IMR-90 (cell line): ENCODE measurements around the gene CFAP43. TPM values are rescaled to one million over a fixed set of nuclear protein-coding genes. Genes with fewer than 3 reads are reported as not detected.

ENCODE experiments used
- ATAC-seq: fragments of 200-7000 bp; cut with Tn5 transposase; 2 replicates; pipeline ENCODE4 v1.9.1; 2020; ENCODE audit warnings: low read depth, mild to moderate bottlenecking, moderate library complexity
- BruUV-seq: library from RNA; stranded (reverse); fragments of 400-500 nt; replicated peaks from 2 replicates; lab custom pipeline; 2021; lab: Mats Ljungman, UMichigan
- CTCF ChIA-PET: fragments of 300-600 bp; formaldehyde crosslinking; extraction: SDS; loops from one replicate; lab custom pipeline; 2021; ENCODE audit warnings: antibody characterized with exemption; lab: Yijun Ruan, JAX
- POLR2A ChIA-PET: fragments of 300-600 bp; sonication (Branson Sonifier 250); formaldehyde crosslinking; loops from one replicate; lab custom pipeline; 2022; ENCODE audit warnings: antibody characterized with exemption; ENCODE audit not compliant: unreplicated experiment; lab: Charles Lee
- DNase-seq: peaks from one replicate; pipeline ENCODE4 v3.0.0; 2013
- H2AFZ ChIP-seq: replicated peaks from 2 replicates; pipeline ENCODE3; 2013; ENCODE audit warnings: low read length, mild to moderate bottlenecking; ENCODE audit not compliant: poor library complexity
- H2AK5ac ChIP-seq: 2 replicates; pipeline ENCODE4 v1.6.1; 2013; ENCODE audit warnings: low read depth, low read length, inconsistent platforms
- H2AK9ac ChIP-seq: replicated peaks from 2 replicates; pipeline ENCODE3; 2013; ENCODE audit warnings: mild to moderate bottlenecking, low read depth, low read length, moderate library complexity; ENCODE audit not compliant: poor library complexity
- H2BK120ac ChIP-seq: 2 replicates; pipeline ENCODE4 v1.6.1; 2013; ENCODE audit warnings: low read depth, low read length, inconsistent platforms
- H2BK15ac ChIP-seq: 3 replicates; pipeline ENCODE4 v1.6.1; 2013; ENCODE audit warnings: low read depth, low read length, inconsistent platforms
- H2BK20ac ChIP-seq: 2 replicates; pipeline ENCODE4 v1.6.1; 2013; ENCODE audit warnings: low read depth, mild to moderate bottlenecking, inconsistent platforms, low read length, moderate library complexity
- H2BK5ac ChIP-seq: 2 replicates; pipeline ENCODE4 v1.6.1; 2013; ENCODE audit warnings: mild to moderate bottlenecking, low read depth, low read length, inconsistent platforms; ENCODE audit not compliant: poor library complexity, severe bottlenecking
- H3K14ac ChIP-seq: replicated peaks from 2 replicates; pipeline ENCODE4 v1.6.1; 2013; ENCODE audit warnings: low read depth, low read length, inconsistent platforms
- H3K18ac ChIP-seq: 2 replicates; pipeline ENCODE4 v1.6.1; 2013; ENCODE audit warnings: low read depth, low read length, control low read depth
- H3K23ac ChIP-seq: 2 replicates; pipeline ENCODE4 v1.6.1; 2013; ENCODE audit warnings: low read depth, low read length, inconsistent platforms
- H3K27ac ChIP-seq: 2 replicates; pipeline ENCODE4 v1.5.1; 2013; ENCODE audit warnings: mild to moderate bottlenecking, control low read depth, low read length; ENCODE audit not compliant: insufficient read depth
- H3K27me3 ChIP-seq: 2 replicates; pipeline ENCODE4 v1.6.1; 2013; ENCODE audit warnings: low read length; ENCODE audit not compliant: control insufficient read depth, insufficient read depth
- H3K36me3 ChIP-seq: 2 replicates; pipeline ENCODE4 v1.6.1; 2013; ENCODE audit warnings: low read length, mixed read lengths; ENCODE audit not compliant: control insufficient read depth, insufficient read depth
- H3K4ac ChIP-seq: 2 replicates; pipeline ENCODE4 v1.6.1; 2013; ENCODE audit warnings: low read depth, low read length, inconsistent platforms
- H3K4me1 ChIP-seq: 2 replicates; pipeline ENCODE4 v1.6.1; 2013; ENCODE audit warnings: low read length, mixed read lengths; ENCODE audit not compliant: control insufficient read depth, insufficient read depth
- H3K4me2 ChIP-seq: 2 replicates; pipeline ENCODE4 v1.6.1; 2013; ENCODE audit warnings: low read depth, mild to moderate bottlenecking, control low read depth, low read length, moderate library complexity
- H3K4me3 ChIP-seq: 2 replicates; pipeline ENCODE4 v1.5.1; 2013; ENCODE audit warnings: low read depth, mild to moderate bottlenecking, control low read depth, low read length, moderate library complexity; ENCODE audit not compliant: insufficient read depth
- H3K56ac ChIP-seq: 2 replicates; pipeline ENCODE4 v1.6.1; 2013; ENCODE audit warnings: low read length, inconsistent platforms; ENCODE audit not compliant: insufficient read depth; ENCODE audit errors: extremely low read depth
- H3K79me1 ChIP-seq, 2 experiments: 2 replicates each; pipeline ENCODE4 v1.6.1; 2013; ENCODE audit warnings: low read length in 2 of 2, inconsistent platforms in 1 of 2, low read depth in 1 of 2
- H3K9ac ChIP-seq: 2 replicates; pipeline ENCODE4 v1.6.1; 2013; ENCODE audit warnings: low read depth, low read length, control low read depth
- H3K9me1 ChIP-seq: 2 replicates; pipeline ENCODE4 v1.6.1; 2013; ENCODE audit warnings: low read length, inconsistent platforms; ENCODE audit not compliant: insufficient read depth
- H3K9me3 ChIP-seq: 2 replicates; pipeline ENCODE4 v1.6.1; 2013; ENCODE audit warnings: low read length; ENCODE audit not compliant: control insufficient read depth, insufficient read depth
- H4K20me1 ChIP-seq: 2 replicates; pipeline ENCODE4 v1.6.1; 2013; ENCODE audit warnings: low read length, inconsistent platforms; ENCODE audit not compliant: insufficient read depth
- H4K5ac ChIP-seq: 2 replicates; pipeline ENCODE4 v1.6.1; 2013; ENCODE audit warnings: mild to moderate bottlenecking, low read depth, low read length, control low read depth
- H4K8ac ChIP-seq, 2 experiments: 2 replicates each; pipeline ENCODE4 v1.6.1; 2013; ENCODE audit warnings: low read depth in 2 of 2, low read length in 2 of 2, control low read depth in 1 of 2, inconsistent platforms in 1 of 2
- H4K91ac ChIP-seq: 2 replicates; pipeline ENCODE4 v1.6.1; 2013; ENCODE audit warnings: low read depth, low read length, inconsistent platforms; ENCODE audit not compliant: insufficient read depth
- BHLHE40 ChIP-seq: fragments of 150-350 bp; IDR thresholded peaks from 2 replicates; pipeline ENCODE4 v1.6.1; 2016; ENCODE audit warnings: mild to moderate bottlenecking, low read depth, low read length
- CEBPB ChIP-seq: IDR thresholded peaks from 2 replicates; pipeline ENCODE4 v1.6.1; 2012; ENCODE audit warnings: low read depth, low read length, improper control_type of control experiment
- CHD1 ChIP-seq: IDR thresholded peaks from 2 replicates; pipeline ENCODE4 v1.6.1; 2012; ENCODE audit warnings: low read depth, low read length, improper control_type of control experiment
- CTCF ChIP-seq: conservative IDR thresholded peaks from 2 replicates; pipeline ENCODE4 v1.5.1; 2012; ENCODE audit warnings: mild to moderate bottlenecking, low read depth, low read length, improper control_type of control experiment
- FOS ChIP-seq: fragments of 150-350 bp; IDR thresholded peaks from 2 replicates; pipeline ENCODE4 v1.6.1; 2016; ENCODE audit warnings: low read depth, low read length
- MAFK ChIP-seq: IDR thresholded peaks from 2 replicates; pipeline ENCODE4 v1.6.1; 2012; ENCODE audit warnings: low read depth, low read length, improper control_type of control experiment
- MAZ ChIP-seq: IDR thresholded peaks from 2 replicates; pipeline ENCODE4 v1.6.1; 2012; ENCODE audit warnings: low read depth, mild to moderate bottlenecking, low read length, improper control_type of control experiment, moderate library complexity, borderline replicate concordance
- MXI1 ChIP-seq: IDR thresholded peaks from 2 replicates; pipeline ENCODE4 v1.6.1; 2012; ENCODE audit warnings: low read depth, mild to moderate bottlenecking, low read length, moderate library complexity, borderline replicate concordance
- NFE2L2 ChIP-seq: fragments of 150-350 bp; IDR thresholded peaks from 2 replicates; pipeline ENCODE4 v1.6.1; 2016; ENCODE audit warnings: low read depth, mild to moderate bottlenecking, low read length
- POLR2A ChIP-seq: IDR thresholded peaks from 2 replicates; pipeline ENCODE4 v1.6.1; 2012; ENCODE audit warnings: mild to moderate bottlenecking, low read depth, low read length
- RAD21 ChIP-seq: IDR thresholded peaks from 2 replicates; pipeline ENCODE4 v1.6.1; 2012; ENCODE audit warnings: low read length, improper control_type of control experiment
- RCOR1 ChIP-seq: IDR thresholded peaks from 2 replicates; pipeline ENCODE4 v1.6.1; 2012; ENCODE audit warnings: mild to moderate bottlenecking, low read length, improper control_type of control experiment; ENCODE audit not compliant: insufficient replicate concordance
- RFX5 ChIP-seq: IDR thresholded peaks from 2 replicates; pipeline ENCODE4 v1.8.0; 2012; ENCODE audit warnings: low read depth, mild to moderate bottlenecking, low read length, moderate library complexity
- SMC3 ChIP-seq: fragments of 150-350 bp; IDR thresholded peaks from 2 replicates; pipeline ENCODE4 v1.6.1; 2016; ENCODE audit warnings: low read depth, mild to moderate bottlenecking, antibody characterized with exemption, low read length, moderate library complexity
- WGBS, 2 experiments: methylation state at CpG; one replicate each; pipeline versions ENCODE4 v1.1.5 to v1.1.7; 2013; ENCODE audit warnings: missing lambda C conversion rate in 2 of 2; ENCODE audit not compliant: insufficient read length in 1 of 2; ENCODE audit errors: extremely low coverage in 2 of 2; 5-methylcytosine and 5-hydroxymethylcytosine counted together
- dilution Hi-C: fragments of 300-500 bp; cut with HindIII; formaldehyde crosslinking; loops from one replicate; pipeline ENCODE4 v1.14.3; 2018; ENCODE audit warnings: low sequenced_read_pairs; ENCODE audit not compliant: unreplicated experiment
- in situ Hi-C: fragments of 300-500 bp; cut with MboI; formaldehyde crosslinking; loops from 3 replicates; pipeline ENCODE4 v1.14.3; 2019; ENCODE audit warnings: low sequenced_read_pairs, inconsistent platforms, mixed read lengths
- intact Hi-C: fragments of 100-400 bp; cut with micrococcal nuclease; formaldehyde crosslinking; loops from 2 replicates; pipeline ENCODE4 v1.10.0; 2022
- polyA plus RNA-seq, 3 experiments: library from polyadenylated mRNA; depleted of rRNA; stranded (reverse); fragments of >200 nt; gene quantifications; 2 replicates each; pipeline ENCODE4 v1.2.3, GENCODE V29; 2012; ENCODE audit warnings: low replicate concordance in 1 of 3
- total RNA-seq: library from RNA; depleted of rRNA; stranded (reverse); fragments of >200 nt; gene quantifications from 2 replicates; pipeline ENCODE4 v1.2.3, GENCODE V29; 2012
- TF ChIP-seq, protein P1 (sequence below): fragments of 150-350 bp; IDR thresholded peaks from 2 replicates; pipeline ENCODE4 v1.6.1; 2017; ENCODE audit warnings: mild to moderate bottlenecking, antibody characterized with exemption, low read length, low read depth
- TF ChIP-seq, protein P2 (sequence below): fragments of 150-350 bp; IDR thresholded peaks from 2 replicates; pipeline ENCODE4 v1.6.1; 2016; ENCODE audit warnings: low read depth, mild to moderate bottlenecking, low read length, moderate library complexity, borderline replicate concordance

The CFAP43 gene
- total and polyA plus RNA-seq, 2 of the 4 experiments (the other 2 are of a cell fraction) = under 0.01 to 0.05 TPM

DNA sequence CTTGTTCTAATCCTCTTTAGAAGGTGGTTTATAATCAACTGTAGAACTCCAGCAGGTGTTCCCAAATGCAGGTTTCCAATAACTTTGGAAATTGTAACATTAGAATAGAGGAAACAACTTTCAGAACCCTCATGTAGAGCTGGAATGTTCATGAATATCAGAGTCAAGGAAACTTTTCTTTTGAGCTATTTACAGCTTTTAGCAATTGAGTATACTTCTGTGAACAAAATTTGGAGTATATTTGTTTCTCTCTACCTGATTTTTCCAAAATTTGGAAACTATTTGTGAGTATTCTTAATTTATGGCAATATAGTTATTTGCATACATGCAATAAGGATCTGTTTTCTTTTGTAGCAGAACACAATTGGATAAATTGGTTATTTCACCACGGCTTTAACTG, 2.8 kb upstream of the CFAP43 start:
- no peak overlapping the region for H3K14ac ChIP-seq
- H3K4me2 ChIP-seq = no peak overlapping the region
- no peak overlapping the region for H3K18ac ChIP-seq
- H3K9me3 ChIP-seq = no peaks in the 10 kb centered on the region
- CTCF ChIA-PET = no interaction called here
- no peak overlapping the region for H2BK20ac ChIP-seq
- in situ Hi-C loops = no loop called here
- no TSS peak for BruUV-seq
- H2BK120ac ChIP-seq = no peak overlapping the region
- H4K91ac ChIP-seq = no peak overlapping the region
- no peaks in the 10 kb centered on the region for H3K9me1 ChIP-seq
- H3K56ac ChIP-seq = no peak overlapping the region
- no peaks in the 10 kb centered on the region for H4K20me1 ChIP-seq
- no peaks in the 10 kb centered on the region for H3K4me1 ChIP-seq
- WGBS, 2 experiments = no CpG with 5 or more reads among the region's 1 CpG
- no peak overlapping the region for H3K23ac ChIP-seq
- no peak overlapping the region for H2AFZ ChIP-seq
- H3K27me3 ChIP-seq = peaks cover 9% of the 10 kb centered on the region
- no peak overlapping the region for H2AK9ac ChIP-seq
- H3K27ac ChIP-seq = no peak overlapping the region
- DNase-seq = no peak
- no peak overlapping the region for H3K4ac ChIP-seq
- H3K79me1 ChIP-seq = no peaks in the 10 kb centered on the region
- ATAC-seq = no peak
- TF ChIP-seq BHLHE40 (no peak), FOS (no peak), CTCF (no peak), NFE2L2 (no peak), MAFK (no peak), MXI1 (no peak), POLR2A (no peak), MAZ (no peak), RFX5 (no peak), CHD1 (no peak), CEBPB (no peak), RAD21 (no peak), SMC3 (no peak), RCOR1 (no peak)
- TF ChIP-seq, protein P1, sequence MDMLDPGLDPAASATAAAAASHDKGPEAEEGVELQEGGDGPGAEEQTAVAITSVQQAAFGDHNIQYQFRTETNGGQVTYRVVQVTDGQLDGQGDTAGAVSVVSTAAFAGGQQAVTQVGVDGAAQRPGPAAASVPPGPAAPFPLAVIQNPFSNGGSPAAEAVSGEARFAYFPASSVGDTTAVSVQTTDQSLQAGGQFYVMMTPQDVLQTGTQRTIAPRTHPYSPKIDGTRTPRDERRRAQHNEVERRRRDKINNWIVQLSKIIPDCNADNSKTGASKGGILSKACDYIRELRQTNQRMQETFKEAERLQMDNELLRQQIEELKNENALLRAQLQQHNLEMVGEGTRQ = no peak
- TF ChIP-seq, protein P2, sequence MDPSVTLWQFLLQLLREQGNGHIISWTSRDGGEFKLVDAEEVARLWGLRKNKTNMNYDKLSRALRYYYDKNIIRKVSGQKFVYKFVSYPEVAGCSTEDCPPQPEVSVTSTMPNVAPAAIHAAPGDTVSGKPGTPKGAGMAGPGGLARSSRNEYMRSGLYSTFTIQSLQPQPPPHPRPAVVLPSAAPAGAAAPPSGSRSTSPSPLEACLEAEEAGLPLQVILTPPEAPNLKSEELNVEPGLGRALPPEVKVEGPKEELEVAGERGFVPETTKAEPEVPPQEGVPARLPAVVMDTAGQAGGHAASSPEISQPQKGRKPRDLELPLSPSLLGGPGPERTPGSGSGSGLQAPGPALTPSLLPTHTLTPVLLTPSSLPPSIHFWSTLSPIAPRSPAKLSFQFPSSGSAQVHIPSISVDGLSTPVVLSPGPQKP = no peak
- H2BK5ac ChIP-seq = no peak overlapping the region
- intact Hi-C loops = no loop called here
- dilution Hi-C loops = no loop called here
- no peak overlapping the region for H3K4me3 ChIP-seq
- no peak overlapping the region for H4K5ac ChIP-seq
- H2AK5ac ChIP-seq = no peak overlapping the region
- no peak overlapping the region for H4K8ac ChIP-seq
- H3K36me3 ChIP-seq = no peaks in the 10 kb centered on the region
- POLR2A ChIA-PET = interaction anchor here (0.6 kb wide), 1 partner anchor 114 kb away, joined by 6 read pairs; no protein-coding TSS in a partner anchor
- H3K9ac ChIP-seq = no peak overlapping the region
- no peak overlapping the region for H2BK15ac ChIP-seq
